Right atrium auricular region (tissue), 2 donors: ENCODE data around the gene SORBS1. TPM values are rescaled to one million over a fixed set of nuclear protein-coding genes. Genes with fewer than 3 reads are reported as not detected.

Source experiments
- DNase-seq: peaks from one replicate; pipeline ENCODE4 v3.0.0-alpha.2; 2019; ENCODE audit warnings: low spot score
- H3K27ac ChIP-seq, 2 donors: fragments of 200-600 bp; sonication (generic); 1 replicate in 1 of 2; 2 replicates in 1 of 2; pipeline ENCODE4 v1.5.1; 2016 to 2019
- H3K27me3 ChIP-seq, 2 donors: fragments of 200-600 bp; sonication (generic); one replicate each; pipeline versions ENCODE4 v1.5.1 to v1.6.0; 2017 to 2019
- H3K36me3 ChIP-seq: fragments of 200-600 bp; sonication (generic); one replicate; pipeline ENCODE4 v1.5.1; 2016
- H3K4me1 ChIP-seq, 2 donors: fragments of 200-600 bp; sonication (generic); one replicate each; pipeline versions ENCODE4 v1.5.1 to v1.6.0; 2017 to 2019
- H3K4me3 ChIP-seq, 2 donors: fragments of 200-600 bp; sonication (generic); 1 replicate in 1 of 2; 2 replicates in 1 of 2; pipeline ENCODE4 v1.5.1; 2017 to 2019; ENCODE audit warnings: mild to moderate bottlenecking in 1 of 2, moderate library complexity in 1 of 2
- H3K9me3 ChIP-seq, 2 donors: fragments of 200-600 bp; sonication (generic); one replicate each; pipeline ENCODE4 v1.5.1; 2019
- CTCF ChIP-seq, 2 donors: fragments of 200-600 bp; sonication (generic); IDR thresholded peaks; one replicate each; pipeline ENCODE4 v1.5.1; 2019; ENCODE audit warnings: antibody characterized with exemption in 2 of 2
- total RNA-seq, 2 donors: library from RNA; depleted of rRNA; stranded (reverse); fragments of >200 nt; gene quantifications; one replicate each; pipeline ENCODE4 v1.1.0, GENCODE V29; 2016

The SORBS1 gene
- total RNA-seq, 2 donors from 2014 or later = 742 to 815 TPM

DNA sequence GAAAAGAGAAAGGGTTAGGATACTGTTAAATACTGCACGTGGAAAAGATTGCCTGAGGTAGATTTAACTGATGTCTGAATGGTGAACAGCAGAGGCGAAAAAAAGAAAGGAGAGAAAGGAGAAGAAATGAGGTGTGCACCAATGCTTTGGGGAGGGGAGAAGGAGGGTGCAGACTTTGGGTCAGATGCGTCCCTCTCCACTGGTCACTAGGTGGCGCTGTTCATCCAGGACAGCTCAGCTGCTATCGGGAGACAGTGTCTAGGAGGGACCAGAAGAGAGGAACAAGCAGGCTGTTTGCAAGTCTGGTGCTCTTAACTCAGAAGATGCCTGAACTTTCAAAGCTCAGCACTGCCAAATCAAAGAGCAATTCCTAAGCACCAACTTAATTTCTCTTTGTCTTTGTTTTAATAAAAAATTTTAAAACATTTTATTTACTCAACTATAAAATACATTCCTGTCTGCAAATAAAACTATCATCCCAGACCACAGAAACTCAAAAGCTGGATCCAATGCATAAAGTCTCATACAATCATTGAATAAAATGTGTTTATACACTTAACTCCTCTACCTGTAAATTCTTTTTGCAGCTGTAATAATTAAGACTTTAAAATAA, 186.5 kb downstream of the SORBS1 start:
- peaks cover 84% of the 10 kb centered on the region for H3K36me3 ChIP-seq
- no peaks in the 10 kb centered on the region for H3K27me3 ChIP-seq
- no peak overlapping the region for H3K4me3 ChIP-seq
- peak; percentile 82 to 91 for TF ChIP-seq CTCF (IDR thresholded peaks at IDR 0.05)
- peak; percentile 86 for DNase-seq
- H3K4me1 ChIP-seq = peaks cover 0 to 40% of the 10 kb centered on the region in 2 donors
- peak overlapping the region; percentile 13 to 54 for H3K27ac ChIP-seq
- H3K9me3 ChIP-seq = no peaks in the 10 kb centered on the region

- Histone ChIP-seq H3K27ac (no peak overlapping the region), H3K4me1 (peaks cover 0 to 34% of the 10 kb centered on the region in 2 donors), H3K9me3 (no peaks in the 10 kb centered on the region), H3K27me3 (no peaks in the 10 kb centered on the region), H3K36me3 (peaks cover 84% of the 10 kb centered on the region), H3K4me3 (no peak overlapping the region)
- no peak for TF ChIP-seq CTCF (IDR thresholded peaks at IDR 0.05)
- DNase-seq = no peak
These were observed 187.5 kb downstream of the SORBS1 start for GRCh38 chr10:95373660-95374059.

DNA sequence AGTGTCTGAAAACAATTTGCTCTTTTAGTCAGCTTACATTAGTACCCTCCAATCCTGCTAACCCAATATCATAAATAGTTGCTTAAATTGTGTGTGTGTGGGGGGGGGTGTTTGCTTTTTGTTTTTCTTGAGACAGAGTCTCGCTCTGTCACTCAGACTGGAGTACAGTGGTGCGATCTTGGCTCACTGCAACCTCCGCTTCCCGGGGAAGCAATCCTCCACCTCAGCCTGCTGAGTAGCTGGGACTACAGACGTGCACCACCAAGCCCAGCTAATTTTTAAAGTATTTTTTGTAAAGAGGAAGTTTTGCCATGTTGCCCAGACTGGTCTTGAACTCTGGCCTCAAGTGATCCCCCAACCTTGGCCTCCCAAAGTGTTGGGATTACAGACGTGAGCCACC, 196.8 kb downstream of the SORBS1 start:
- H3K9me3 ChIP-seq = no peaks in the 10 kb centered on the region
- no peak overlapping the region for H3K4me3 ChIP-seq
- no peak for DNase-seq
- no peaks in the 10 kb centered on the region for H3K27me3 ChIP-seq
- H3K4me1 ChIP-seq = peaks cover 0 to 39% of the 10 kb centered on the region in 2 donors
- no peak for TF ChIP-seq CTCF (IDR thresholded peaks at IDR 0.05)
- peaks cover 71% of the 10 kb centered on the region for H3K36me3 ChIP-seq
- no peak overlapping the region for H3K27ac ChIP-seq

- Histone ChIP-seq H3K4me1 (peaks cover 0 to 39% of the 10 kb centered on the region in 2 donors), H3K4me3 (no peak overlapping the region), H3K9me3 (no peaks in the 10 kb centered on the region), H3K36me3 (peaks cover 73% of the 10 kb centered on the region), H3K27ac (no peak overlapping the region), H3K27me3 (no peaks in the 10 kb centered on the region)
- no peak for DNase-seq
- TF ChIP-seq CTCF (IDR thresholded peaks at IDR 0.05) = peak; percentile 88 to 89
These were observed 197.8 kb downstream of the SORBS1 start for GRCh38 chr10:95363303-95363912.

DNA sequence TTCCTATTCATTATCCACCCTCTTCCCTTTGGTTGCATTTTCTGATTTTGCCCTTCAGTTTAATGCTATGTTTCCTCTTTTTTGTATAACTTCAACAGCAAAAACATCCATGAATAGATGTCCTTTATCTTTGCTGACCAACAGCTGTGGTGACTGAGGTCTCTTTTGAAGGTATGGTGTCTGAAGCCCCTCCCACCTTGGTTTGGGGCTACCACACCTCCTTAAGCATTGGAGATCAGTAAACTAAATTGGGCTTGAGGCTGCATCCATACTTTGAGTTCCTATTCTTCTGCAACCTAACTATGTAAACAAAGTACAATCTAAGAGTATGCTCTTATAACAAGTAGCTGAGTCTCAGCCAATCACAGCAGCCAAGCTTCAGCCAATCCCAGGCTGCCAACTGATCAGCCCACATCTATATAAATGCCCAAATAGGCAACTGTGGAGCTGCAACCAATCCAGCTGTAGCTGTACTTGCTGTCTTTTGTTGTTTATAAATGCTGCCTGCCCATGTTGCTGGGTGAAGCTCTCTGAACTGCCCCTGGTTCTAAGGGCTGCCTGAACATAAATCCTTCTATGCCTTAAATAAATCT, 201.0 kb downstream of the SORBS1 start:
- no peak for DNase-seq
- H3K4me3 ChIP-seq = no peak overlapping the region
- H3K9me3 ChIP-seq = no peaks in the 10 kb centered on the region
- TF ChIP-seq CTCF (IDR thresholded peaks at IDR 0.05) = no peak
- H3K27me3 ChIP-seq = no peaks in the 10 kb centered on the region
- H3K4me1 ChIP-seq = peaks cover 0 to 39% of the 10 kb centered on the region in 2 donors
- H3K27ac ChIP-seq = peak overlapping the region; percentile 57 to 64
- peaks cover 74% of the 10 kb centered on the region for H3K36me3 ChIP-seq
